HCT116 (cell line): ENCODE data around the gene RAB34. TPM values are rescaled to one million over a fixed set of nuclear protein-coding genes. Genes with fewer than 3 reads are reported as not detected.

ENCODE experiments used
- ATAC-seq: fragments of 200-7000 bp; cut with Tn5 transposase; 2 replicates; pipeline ENCODE4 v1.9.1; 2020; ENCODE audit warnings: mild to moderate bottlenecking, moderate library complexity
- BruUV-seq: library from RNA; stranded (reverse); fragments of 400-500 nt; replicated peaks from 2 replicates; lab custom pipeline; 2021; lab: Mats Ljungman, UMichigan
- CTCF ChIA-PET: fragments of 300-600 bp; sonication (Branson Sonifier 250); formaldehyde crosslinking; loops from one replicate; lab custom pipeline; 2021; ENCODE audit warnings: antibody characterized with exemption; lab: Charles Lee
- POLR2A ChIA-PET: fragments of 300-600, 350-600 bp; sonication (Branson Sonifier 250); formaldehyde crosslinking; loops from one replicate; lab custom pipeline; 2021; ENCODE audit warnings: antibody characterized with exemption; lab: Charles Lee
- RAD21 ChIA-PET, 2 experiments: fragments of 300-600 bp; sonication (Branson Sonifier 250); formaldehyde crosslinking; loops; one replicate each; lab custom pipeline; 2023; ENCODE audit warnings: low total read pairs in 2 of 2; ENCODE audit not compliant: uncharacterized antibody in 2 of 2, unreplicated experiment in 2 of 2, low non-redundant PET in 1 of 2; lab: Charles Lee
- DNase-seq: peaks from one replicate; pipeline ENCODE4 v3.0.0-alpha.2; 2010; ENCODE audit warnings: low read depth, low spot score
- H2AFZ ChIP-seq: fragments of 200-600 bp; shearing (Covaris generic), sonication (generic); 2 replicates; pipeline ENCODE4 v1.6.1; 2017; ENCODE audit warnings: low read depth, mixed run types, mixed read lengths, antibody characterized with exemption, low read length; ENCODE audit not compliant: poor library complexity, severe bottlenecking
- H3K27ac ChIP-seq: 2 replicates; pipeline ENCODE4 v1.5.1; 2012; ENCODE audit warnings: low read depth, low read length
- H3K27me3 ChIP-seq: fragments of 200-600 bp; sonication (generic); 2 replicates; pipeline ENCODE4 v1.6.1; 2016; ENCODE audit warnings: mixed run types, low read length, mixed read lengths; ENCODE audit not compliant: insufficient read depth
- H3K36me3 ChIP-seq, 2 experiments: fragments of 200-500 bp in 1 of 2; fragments of 200-600 bp in 1 of 2; sonication (Bioruptor generic) in 1 of 2; sonication (generic) in 1 of 2; 2 replicates each; pipeline versions ENCODE4 v1.5.1 to v1.6.1; 2014 to 2016; ENCODE audit warnings: low read length in 2 of 2, inconsistent platforms in 1 of 2, mixed read lengths in 1 of 2, mixed run types in 1 of 2; ENCODE audit not compliant: insufficient read depth in 2 of 2, control insufficient read depth in 1 of 2
- H3K4me1 ChIP-seq, 2 experiments: fragments of 200-600 bp in 1 of 2; sonication (generic) in 1 of 2; 2 replicates each; pipeline versions ENCODE4 v1.5.1 to v1.6.1; 2012 to 2017; ENCODE audit warnings: low read length in 2 of 2, inconsistent platforms in 1 of 2, mild to moderate bottlenecking in 1 of 2, mixed read lengths in 1 of 2, mixed run types in 1 of 2, moderate library complexity in 1 of 2; ENCODE audit not compliant: insufficient read depth in 2 of 2, control insufficient read depth in 1 of 2
- H3K4me2 ChIP-seq: fragments of 200-600 bp; sonication (generic); 2 replicates; pipeline ENCODE4 v1.6.1; 2017; ENCODE audit warnings: mixed run types, low read length, mixed read lengths
- H3K4me3 ChIP-seq, 2 experiments: fragments of 200-600 bp in 1 of 2; sonication (generic) in 1 of 2; replicated peaks in 1 of 2; 2 replicates each; pipeline ENCODE4 v1.5.1; 2011 to 2016; ENCODE audit warnings: low read length in 2 of 2, control low read depth in 1 of 2, low read depth in 1 of 2, mild to moderate bottlenecking in 1 of 2, mixed read lengths in 1 of 2, mixed run types in 1 of 2
- H3K79me2 ChIP-seq: fragments of 200-600 bp; sonication (generic); 2 replicates; pipeline ENCODE4 v1.6.1; 2017; ENCODE audit warnings: mild to moderate bottlenecking, mixed run types, low read length, moderate library complexity, mixed read lengths; ENCODE audit not compliant: insufficient read depth
- H3K9ac ChIP-seq: fragments of 200-600 bp; sonication (generic); 2 replicates; pipeline ENCODE4 v1.6.1; 2016; ENCODE audit warnings: low read length, mixed read lengths
- H3K9me2 ChIP-seq: fragments of 200-600 bp; sonication (generic), shearing (Covaris generic); 2 replicates; pipeline ENCODE4 v1.6.1; 2017; ENCODE audit warnings: mixed run types, mild to moderate bottlenecking, moderate library complexity; ENCODE audit not compliant: insufficient read depth
- H3K9me3 ChIP-seq, 2 experiments: fragments of 200-500 bp in 1 of 2; fragments of 200-600 bp in 1 of 2; sonication (Bioruptor generic) in 1 of 2; sonication (generic) in 1 of 2; 2 replicates each; pipeline ENCODE4 v1.6.1; 2014 to 2017; ENCODE audit warnings: low read length in 2 of 2, mixed read lengths in 2 of 2, inconsistent platforms in 1 of 2, low read depth in 1 of 2, mild to moderate bottlenecking in 1 of 2, mixed run types in 1 of 2, moderate library complexity in 1 of 2; ENCODE audit not compliant: control insufficient read depth in 1 of 2, insufficient read depth in 1 of 2
- H4K20me1 ChIP-seq: fragments of 200-600 bp; sonication (generic), shearing (Covaris generic); 2 replicates; pipeline ENCODE4 v1.6.1; 2017; ENCODE audit warnings: mixed run types, mild to moderate bottlenecking, moderate library complexity; ENCODE audit not compliant: insufficient read depth
- CBX3 ChIP-seq: IDR thresholded peaks from 2 replicates; pipeline ENCODE4 v1.6.1; 2012; ENCODE audit warnings: low read depth
- CEBPB ChIP-seq: IDR thresholded peaks from 2 replicates; pipeline ENCODE4 v1.6.1; 2012; ENCODE audit warnings: low read depth
- EGR1 ChIP-seq: IDR thresholded peaks from 2 replicates; pipeline ENCODE4 v1.6.1; 2012; ENCODE audit warnings: low read depth
- ELF1 ChIP-seq: IDR thresholded peaks from 2 replicates; pipeline ENCODE4 v1.6.1; 2012; ENCODE audit warnings: low read depth, borderline replicate concordance
- EZH2phosphoT487 ChIP-seq: fragments of 200-600 bp; IDR thresholded peaks from 2 replicates; pipeline ENCODE4 v1.6.1; 2018; ENCODE audit warnings: antibody characterized with exemption, borderline replicate concordance
- FOSL1 ChIP-seq: IDR thresholded peaks from 2 replicates; pipeline ENCODE4 v1.6.1; 2012; ENCODE audit warnings: low read depth
- JUND ChIP-seq: IDR thresholded peaks from 2 replicates; pipeline ENCODE4 v1.6.1; 2012
- MAX ChIP-seq: IDR thresholded peaks from 2 replicates; pipeline ENCODE4 v1.6.1; 2012
- POLR2A ChIP-seq: IDR thresholded peaks from 2 replicates; pipeline ENCODE4 v1.7.0; 2011; ENCODE audit warnings: borderline replicate concordance; ENCODE audit not compliant: insufficient read depth, insufficient read length; ENCODE audit errors: extremely low read depth
- POLR2AphosphoS5 ChIP-seq: IDR thresholded peaks from 2 replicates; pipeline ENCODE4 v1.6.1; 2011; ENCODE audit warnings: mild to moderate bottlenecking, low read depth, low read length, moderate library complexity
- RAD21 ChIP-seq: IDR thresholded peaks from 2 replicates; pipeline ENCODE4 v1.6.1; 2012; ENCODE audit warnings: low read depth, mild to moderate bottlenecking
- REST ChIP-seq: IDR thresholded peaks from 2 replicates; pipeline ENCODE4 v1.6.1; 2012; ENCODE audit warnings: low read depth
- SIN3A ChIP-seq: IDR thresholded peaks from 2 replicates; pipeline ENCODE4 v1.6.1; 2012; ENCODE audit warnings: low read depth
- SRF ChIP-seq: IDR thresholded peaks from 2 replicates; pipeline ENCODE4 v1.6.1; 2012; ENCODE audit warnings: low read depth
- ZBTB33 ChIP-seq: IDR thresholded peaks from 2 replicates; pipeline ENCODE4 v1.6.1; 2011; ENCODE audit warnings: mild to moderate bottlenecking, low read length, moderate library complexity; ENCODE audit not compliant: insufficient replicate concordance; ENCODE audit errors: extremely low read depth
- intact Hi-C: fragments of 100-400 bp; cut with micrococcal nuclease; formaldehyde crosslinking; loops from 2 replicates; pipeline ENCODE4 v1.10.0; 2022
- total RNA-seq: library from RNA; stranded (reverse); gene quantifications from one replicate; pipeline ENCODE4 v1.2.1, GENCODE V29; 2021; ENCODE audit not compliant: unreplicated experiment

RAB34 gene
- total RNA-seq, 1 experiment from 2014 or later, result 0.59 TPM

- Histone ChIP-seq H3K9me2 (no peaks in the 10 kb centered on the region), H3K36me3 (peaks cover 32 to 58% of the 10 kb centered on the region in 2 experiments), H3K9me3 (no peaks in the 10 kb centered on the region), H3K79me2 (peaks cover 62% of the 10 kb centered on the region), H3K27ac (peak overlapping the region; percentile 98), H3K4me2 (no peak overlapping the region), H3K4me1 (peaks cover 22 to 52% of the 10 kb centered on the region in 2 experiments), H3K4me3 (no peak overlapping the region), H2AFZ (no peak overlapping the region), H3K9ac (no peak overlapping the region), H4K20me1 (peaks cover 32% of the 10 kb centered on the region; the same call in 1 of the 2 replicates), H3K27me3 (no peaks in the 10 kb centered on the region)
- ChIA-PET CTCF (interaction anchor here (3.8 to 13.6 kb wide), 2 partner anchors 14 to 21 kb away, joined by 41 to 207 read pairs; partner anchors contain the start of genes NEK8 and TLCD1), POLR2A (interaction anchor here (0.9 to 11.6 kb wide), 4 partner anchors 13 to 28 kb away, joined by 3 to 149 read pairs (median 4); partner anchors contain the start of genes NEK8, RPL23A and TLCD1), RAD21 (no interaction called here)
- no peak for ATAC-seq
- intact Hi-C loops, result no loop called here
- DNase-seq, result no peak
- no TSS peak for BruUV-seq
- TF ChIP-seq ELF1 (no peak), SIN3A (no peak), POLR2A (no peak), EZH2phosphoT487 (no peak), RAD21 (no peak), CEBPB (no peak), JUND (no peak), EGR1 (no peak), REST (no peak), POLR2AphosphoS5 (no peak), FOSL1 (no peak), MAX (no peak), ZBTB33 (no peak), SRF (no peak), CBX3 (no peak)
Observed at GRCh38 chr17:28747801-28748750, 30.4 kb upstream of the RAB34 start.
